ENCODE results near the gene QARS1. TPM values are rescaled to one million over a fixed set of nuclear protein-coding genes. Genes with fewer than 3 reads are reported as not detected.

QARS1 gene
- total and polyA plus RNA-seq, 2 donors from 2014 or later: 209 to 231 TPM

DNA sequence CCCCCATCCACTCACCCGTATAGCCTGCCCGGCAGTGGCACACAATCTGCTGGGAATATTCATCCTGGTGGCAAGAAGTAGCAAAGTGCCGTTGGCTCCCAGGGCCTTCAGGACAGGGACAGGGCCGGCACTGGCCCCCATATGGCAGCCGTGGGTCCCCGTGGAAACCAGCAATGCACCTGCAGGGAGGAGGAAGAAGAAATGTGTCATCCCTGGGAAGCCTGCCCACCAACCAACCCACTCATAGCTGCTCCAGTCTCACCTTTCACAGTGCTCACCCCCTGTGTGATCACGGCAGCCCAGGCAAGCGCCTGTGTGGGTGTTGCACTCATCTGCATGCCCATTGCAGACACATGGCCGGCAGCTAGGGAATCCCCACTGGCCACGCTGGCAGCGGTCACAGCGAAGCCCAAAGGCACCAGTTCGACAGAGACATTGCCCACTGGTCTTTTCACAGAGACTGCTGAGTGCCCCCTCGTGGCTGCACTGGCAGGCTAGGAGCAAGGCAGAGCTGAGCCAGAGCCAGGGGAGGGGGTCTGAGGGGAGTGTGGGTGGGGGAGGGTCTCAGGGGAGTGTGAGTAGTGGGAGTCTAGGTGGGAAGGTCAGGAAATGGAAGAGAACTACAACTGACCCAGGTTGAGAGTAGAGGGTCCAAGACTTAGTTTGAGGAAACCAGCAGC is 20.6 kb upstream of the QARS1 start:
- TF ChIP-seq, protein P1, sequence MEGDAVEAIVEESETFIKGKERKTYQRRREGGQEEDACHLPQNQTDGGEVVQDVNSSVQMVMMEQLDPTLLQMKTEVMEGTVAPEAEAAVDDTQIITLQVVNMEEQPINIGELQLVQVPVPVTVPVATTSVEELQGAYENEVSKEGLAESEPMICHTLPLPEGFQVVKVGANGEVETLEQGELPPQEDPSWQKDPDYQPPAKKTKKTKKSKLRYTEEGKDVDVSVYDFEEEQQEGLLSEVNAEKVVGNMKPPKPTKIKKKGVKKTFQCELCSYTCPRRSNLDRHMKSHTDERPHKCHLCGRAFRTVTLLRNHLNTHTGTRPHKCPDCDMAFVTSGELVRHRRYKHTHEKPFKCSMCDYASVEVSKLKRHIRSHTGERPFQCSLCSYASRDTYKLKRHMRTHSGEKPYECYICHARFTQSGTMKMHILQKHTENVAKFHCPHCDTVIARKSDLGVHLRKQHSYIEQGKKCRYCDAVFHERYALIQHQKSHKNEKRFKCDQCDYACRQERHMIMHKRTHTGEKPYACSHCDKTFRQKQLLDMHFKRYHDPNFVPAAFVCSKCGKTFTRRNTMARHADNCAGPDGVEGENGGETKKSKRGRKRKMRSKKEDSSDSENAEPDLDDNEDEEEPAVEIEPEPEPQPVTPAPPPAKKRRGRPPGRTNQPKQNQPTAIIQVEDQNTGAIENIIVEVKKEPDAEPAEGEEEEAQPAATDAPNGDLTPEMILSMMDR (IDR thresholded peaks at IDR 0.05; ENCODE audit: borderline replicate concordance, extremely low read depth, insufficient read depth): no peak
- FAIRE-seq (no peak), DNase-seq (no peak)
- Histone ChIP-seq H3K9ac (ENCODE audit: low read length in 3 of 3) (no peak overlapping the region), H3K27ac (ENCODE audit: low read depth in 2 of 2, low read length in 2 of 2) (no peak overlapping the region), H3K27me3 (ENCODE audit: control insufficient read depth, insufficient read depth, low read length) (no peaks in the 10 kb centered on the region), H3K4me3 (ENCODE audit: low read length in 3 of 3) (no peak overlapping the region), H3K36me3 (ENCODE audit: control insufficient read depth in 2 of 3, insufficient read depth in 3 of 3, low read length in 3 of 3) (peaks cover 0 to 66% (median 40%) of the 10 kb centered on the region in 3 donors), H3K4me1 (ENCODE audit: control insufficient read depth in 2 of 3, insufficient read depth in 2 of 3, low read depth in 1 of 3, low read length in 3 of 3) (peaks cover 0 to 3% (median under 1%) of the 10 kb centered on the region in 3 donors), H3K9me3 (ENCODE audit: control insufficient read depth in 2 of 3, insufficient read depth in 1 of 3, low read length in 3 of 3) (no peaks in the 10 kb centered on the region)
- intact Hi-C loops (cut with DNase I): no loop called here

DNA sequence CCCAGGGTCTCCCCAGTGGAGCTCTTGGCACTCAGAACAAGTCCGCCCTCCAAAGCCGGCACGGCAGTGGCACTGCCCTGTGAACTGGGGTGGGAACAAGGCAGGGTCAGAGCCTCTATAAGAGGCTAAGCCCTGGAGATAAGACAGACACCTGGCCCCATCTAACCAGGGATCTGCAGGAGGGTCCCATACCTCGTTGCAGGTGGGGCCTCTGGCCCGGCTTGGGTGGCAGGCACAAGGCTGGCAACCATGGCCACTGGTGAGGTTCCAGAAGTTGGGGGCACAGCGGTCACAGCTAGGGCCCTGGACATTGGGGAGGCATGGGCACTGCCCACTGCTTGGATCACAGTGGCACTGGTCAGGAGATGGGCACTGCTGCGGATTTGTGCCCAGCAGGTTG is 19.6 kb upstream of the QARS1 start:
- H3K36me3 ChIP-seq (ENCODE audit: control insufficient read depth in 2 of 3, insufficient read depth in 3 of 3, low read length in 3 of 3): peaks cover 0 to 58% (median 37%) of the 10 kb centered on the region in 3 donors
- no peak for FAIRE-seq

DNA sequence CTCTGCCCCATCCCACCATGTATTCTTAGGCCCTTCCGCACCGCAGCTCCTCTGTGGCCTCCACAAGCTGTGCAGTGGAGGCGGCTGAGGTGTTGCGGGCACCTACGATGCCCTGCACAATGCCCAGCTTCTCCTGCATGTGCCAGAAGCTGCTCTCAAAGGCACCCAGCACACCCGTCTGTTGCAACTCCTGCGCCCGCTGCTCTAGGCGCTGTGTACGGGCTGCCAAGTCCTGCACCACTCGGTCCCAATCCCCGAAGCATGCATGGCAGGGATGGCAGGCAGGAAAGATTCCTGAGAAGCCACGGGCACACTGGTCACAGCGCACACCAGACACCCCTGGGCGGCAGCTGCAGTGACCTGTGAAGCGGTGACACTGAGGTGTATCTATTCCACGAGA is 19.1 kb upstream of the QARS1 start:
- intact Hi-C loops (cut with DNase I): no loop called here
- Histone ChIP-seq H3K9ac (ENCODE audit: low read length in 3 of 3) (no peak overlapping the region), H3K4me1 (ENCODE audit: control insufficient read depth in 2 of 3, insufficient read depth in 2 of 3, low read depth in 1 of 3, low read length in 3 of 3) (peaks cover 3 to 15% (median 10%) of the 10 kb centered on the region in 3 donors), H3K9me3 (ENCODE audit: control insufficient read depth in 2 of 3, insufficient read depth in 1 of 3, low read length in 3 of 3) (no peaks in the 10 kb centered on the region), H3K4me3 (ENCODE audit: low read length in 3 of 3) (no peak overlapping the region), H3K36me3 (ENCODE audit: control insufficient read depth in 2 of 3, insufficient read depth in 3 of 3, low read length in 3 of 3) (peaks cover 1 to 60% (median 38%) of the 10 kb centered on the region in 3 donors), H3K27me3 (ENCODE audit: control insufficient read depth, insufficient read depth, low read length) (no peaks in the 10 kb centered on the region), H3K27ac (ENCODE audit: low read depth in 2 of 2, low read length in 2 of 2) (no peak overlapping the region)
- no peak for FAIRE-seq
- DNase-seq: no peak
- TF ChIP-seq, protein P1 (IDR thresholded peaks at IDR 0.05; ENCODE audit: borderline replicate concordance, extremely low read depth, insufficient read depth): no peak

More for the DNA sequence above, 19.6 kb upstream of the QARS1 start:
- H3K4me1 ChIP-seq (ENCODE audit: control insufficient read depth in 2 of 3, insufficient read depth in 2 of 3, low read depth in 1 of 3, low read length in 3 of 3): peaks cover 3 to 10% (median 8%) of the 10 kb centered on the region in 3 donors
- H3K9me3 ChIP-seq (ENCODE audit: control insufficient read depth in 2 of 3, insufficient read depth in 1 of 3, low read length in 3 of 3): no peaks in the 10 kb centered on the region
- TF ChIP-seq, protein P1 (IDR thresholded peaks at IDR 0.05; ENCODE audit: borderline replicate concordance, extremely low read depth, insufficient read depth): no peak
- no peak overlapping the region for H3K9ac ChIP-seq (ENCODE audit: low read length in 3 of 3)
- H3K27ac ChIP-seq (ENCODE audit: low read depth in 2 of 2, low read length in 2 of 2): no peak overlapping the region
- no peaks in the 10 kb centered on the region for H3K27me3 ChIP-seq (ENCODE audit: control insufficient read depth, insufficient read depth, low read length)
- DNase-seq: no peak
- H3K4me3 ChIP-seq (ENCODE audit: low read length in 3 of 3): no peak overlapping the region
- intact Hi-C loops (cut with DNase I): no loop called here

Data from kidney (tissue), 14 donors.